ENCODE data around the gene ADAMTS10. TPM values are rescaled to one million over a fixed set of nuclear protein-coding genes. Genes with fewer than 3 reads are reported as not detected.

ADAMTS10 gene
- total RNA-seq (ENCODE audit: unreplicated experiment): 87.6 TPM
- long read RNA-seq, partial matches to known transcripts: 0 of 2 reads
- long read RNA-seq, other reads (novel, unspliced or antisense): 2 of 2 reads

- peaks cover 14% of the 10 kb centered on the region for H3K27me3 Mint-ChIP-seq (ENCODE audit: unreplicated experiment)
- peaks cover 9% of the 10 kb centered on the region for H3K4me1 Mint-ChIP-seq (ENCODE audit: low read depth, unreplicated experiment)
- H3K9me3 Mint-ChIP-seq (ENCODE audit: unreplicated experiment): peaks cover 23% of the 10 kb centered on the region
- peak; percentile 61 for DNase-seq
- H3K27ac Mint-ChIP-seq (ENCODE audit: unreplicated experiment): peak within 1 kb of the TSS; percentile 98
- peaks cover 6% of the 10 kb centered on the region for H3K36me3 Mint-ChIP-seq (ENCODE audit: unreplicated experiment)
- no peak for TF ChIP-seq CTCF (IDR thresholded peaks at IDR 0.05; ENCODE audit: partially characterized antibody, unreplicated experiment)
- peak within 1 kb of the TSS; percentile 98 for H3K4me3 Mint-ChIP-seq (ENCODE audit: unreplicated experiment)
Observed at GRCh38 chr19:8610041-8610935, at the start of gene ADAMTS10. ADAMTS10 (minus strand) TSS chr19:8610715; CDS start chr19:8605710, 5,005 bp downstream.

GRCh38 chr19:8659905-8660304 is 49.4 kb upstream of the ADAMTS10 start:
- DNase-seq: no peak
- no peak overlapping the region for H3K27ac Mint-ChIP-seq (ENCODE audit: unreplicated experiment)
- no peak for TF ChIP-seq CTCF (IDR thresholded peaks at IDR 0.05; ENCODE audit: partially characterized antibody, unreplicated experiment)
- peaks cover 6% of the 10 kb centered on the region for H3K27me3 Mint-ChIP-seq (ENCODE audit: unreplicated experiment)
- no peaks in the 10 kb centered on the region for H3K36me3 Mint-ChIP-seq (ENCODE audit: unreplicated experiment)
- H3K4me1 Mint-ChIP-seq (ENCODE audit: low read depth, unreplicated experiment): no peaks in the 10 kb centered on the region
- H3K9me3 Mint-ChIP-seq (ENCODE audit: unreplicated experiment): peaks cover 4% of the 10 kb centered on the region
- no peak overlapping the region for H3K4me3 Mint-ChIP-seq (ENCODE audit: unreplicated experiment)

- Mint-ChIP-seq H3K27me3 (ENCODE audit: unreplicated experiment) (peaks cover 6% of the 10 kb centered on the region), H3K4me3 (ENCODE audit: unreplicated experiment) (no peak overlapping the region), H3K4me1 (ENCODE audit: low read depth, unreplicated experiment) (no peaks in the 10 kb centered on the region), H3K9me3 (ENCODE audit: unreplicated experiment) (peaks cover 4% of the 10 kb centered on the region), H3K27ac (ENCODE audit: unreplicated experiment) (no peak overlapping the region), H3K36me3 (ENCODE audit: unreplicated experiment) (no peaks in the 10 kb centered on the region)
- no peak for DNase-seq
- no peak for TF ChIP-seq CTCF (IDR thresholded peaks at IDR 0.05; ENCODE audit: partially characterized antibody, unreplicated experiment)
Observed at GRCh38 chr19:8657869-8658268, 47.4 kb upstream of the ADAMTS10 start.

- peaks cover 4% of the 10 kb centered on the region for H3K9me3 Mint-ChIP-seq (ENCODE audit: unreplicated experiment)
- H3K4me1 Mint-ChIP-seq (ENCODE audit: low read depth, unreplicated experiment): no peaks in the 10 kb centered on the region
- H3K27ac Mint-ChIP-seq (ENCODE audit: unreplicated experiment): no peak overlapping the region
- no peak overlapping the region for H3K4me3 Mint-ChIP-seq (ENCODE audit: unreplicated experiment)
- TF ChIP-seq CTCF (IDR thresholded peaks at IDR 0.05; ENCODE audit: partially characterized antibody, unreplicated experiment): no peak
- DNase-seq: no peak
- no peaks in the 10 kb centered on the region for H3K36me3 Mint-ChIP-seq (ENCODE audit: unreplicated experiment)
- peaks cover 4% of the 10 kb centered on the region for H3K27me3 Mint-ChIP-seq (ENCODE audit: unreplicated experiment)
Observed at GRCh38 chr19:8655340-8655709, 44.8 kb upstream of the ADAMTS10 start.
